ENCODE data around the gene CCDC70. TPM values are rescaled to one million over a fixed set of nuclear protein-coding genes. Genes with fewer than 3 reads are reported as not detected.

The CCDC70 gene
- total and polyA plus RNA-seq, 2 of the 8 experiments (the other 6 are each of a cell fraction or from before 2014, with no cell fraction given), result not detected

DNA sequence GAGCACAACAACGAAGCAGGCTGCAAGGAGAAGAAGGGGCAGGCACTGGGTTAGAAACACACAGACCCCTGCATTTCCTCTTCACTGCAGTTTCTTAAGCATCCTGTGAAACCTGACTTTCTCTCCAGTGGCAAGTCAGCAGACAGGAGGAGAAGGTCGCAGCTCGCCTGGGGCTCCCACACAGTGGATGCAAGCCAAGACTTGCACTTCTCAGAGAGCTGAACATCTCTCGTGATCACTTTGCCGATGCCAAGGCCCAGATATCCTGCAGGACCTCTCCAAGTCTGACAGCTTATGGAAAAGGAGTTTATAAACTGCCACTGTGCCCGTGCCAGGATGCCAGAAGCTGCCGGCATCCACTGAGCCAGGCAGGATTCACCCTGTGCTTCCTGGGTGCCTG lies 35.2 kb upstream of the CCDC70 start (continued):
- no peak for TF ChIP-seq KDM1A (IDR thresholded peaks at IDR 0.05; ENCODE audit: borderline replicate concordance, low read length)
- no peak for TF ChIP-seq MAX (IDR thresholded peaks at IDR 0.05)
- TF ChIP-seq HDAC6 (IDR thresholded peaks at IDR 0.05; ENCODE audit: low read depth, low read length), result no peak
- no peak for TF ChIP-seq POLR2A (IDR thresholded peaks at IDR 0.05; ENCODE audit: control extremely low read depth in 1 of 2, low read depth in 2 of 2, low read length in 2 of 2)
- TF ChIP-seq SIN3A (conservative IDR thresholded peaks at IDR 0.05 in 1 of 2, IDR thresholded peaks at IDR 0.05 in 1 of 2; ENCODE audit: low read depth in 1 of 2, low read length in 2 of 2), result no peak
- TF ChIP-seq RAD21 (IDR thresholded peaks at IDR 0.05 in 1 of 2, conservative IDR thresholded peaks at IDR 0.05 in 1 of 2; ENCODE audit: low read depth in 2 of 2, low read length in 2 of 2), result no peak

Data from H1 (cell line).